NCI-H2107 treated with DMSO at 0.1 percent for 48 hours (cell line): ENCODE data around the gene NAALADL2.

ENCODE experiments used
- DNase-seq: peaks from one replicate; lab custom pipeline; 2025; ENCODE audit not compliant: unreplicated experiment; lab: John Stamatoyannopoulos, UW

Gene NAALADL2

DNA sequence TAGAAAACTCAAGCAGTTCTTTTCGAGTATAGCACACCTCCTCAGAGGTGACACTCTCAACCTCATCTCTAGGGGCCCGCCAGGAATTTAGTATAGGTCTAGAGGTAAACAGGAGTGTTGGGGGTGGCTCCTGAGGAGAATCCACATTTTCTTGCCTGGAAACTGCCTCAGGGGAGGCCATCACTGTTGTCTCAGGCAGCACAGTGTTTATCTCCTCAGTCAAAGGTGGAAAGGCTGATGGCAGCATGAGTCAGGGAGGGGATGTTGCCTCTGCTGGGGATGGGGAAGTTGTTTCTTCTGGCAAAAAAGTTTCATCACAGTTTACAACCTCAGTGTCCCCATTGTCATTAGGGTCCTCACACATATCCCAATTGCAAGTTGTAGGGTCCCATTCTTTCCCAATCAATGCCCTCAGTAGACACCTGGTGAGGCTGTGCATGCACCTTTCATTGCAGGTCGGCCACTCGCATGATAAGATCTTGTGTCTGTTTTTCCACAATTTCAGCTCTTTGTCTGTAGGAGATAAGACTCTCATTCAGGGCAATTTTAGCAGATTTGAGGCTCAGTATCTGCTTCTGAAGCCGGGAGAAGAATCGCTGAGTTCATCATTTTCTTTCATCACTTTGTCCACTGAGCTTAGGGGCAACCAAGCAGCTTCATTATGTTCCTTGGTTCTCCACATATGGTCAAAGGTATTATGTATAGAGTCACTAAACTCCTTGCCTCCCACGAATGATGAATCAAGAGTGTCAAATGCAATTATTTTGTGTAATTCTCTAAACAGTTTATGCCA lies 25.8 kb downstream of the NAALADL2 start:
- DNase-seq: no peak

DNA sequence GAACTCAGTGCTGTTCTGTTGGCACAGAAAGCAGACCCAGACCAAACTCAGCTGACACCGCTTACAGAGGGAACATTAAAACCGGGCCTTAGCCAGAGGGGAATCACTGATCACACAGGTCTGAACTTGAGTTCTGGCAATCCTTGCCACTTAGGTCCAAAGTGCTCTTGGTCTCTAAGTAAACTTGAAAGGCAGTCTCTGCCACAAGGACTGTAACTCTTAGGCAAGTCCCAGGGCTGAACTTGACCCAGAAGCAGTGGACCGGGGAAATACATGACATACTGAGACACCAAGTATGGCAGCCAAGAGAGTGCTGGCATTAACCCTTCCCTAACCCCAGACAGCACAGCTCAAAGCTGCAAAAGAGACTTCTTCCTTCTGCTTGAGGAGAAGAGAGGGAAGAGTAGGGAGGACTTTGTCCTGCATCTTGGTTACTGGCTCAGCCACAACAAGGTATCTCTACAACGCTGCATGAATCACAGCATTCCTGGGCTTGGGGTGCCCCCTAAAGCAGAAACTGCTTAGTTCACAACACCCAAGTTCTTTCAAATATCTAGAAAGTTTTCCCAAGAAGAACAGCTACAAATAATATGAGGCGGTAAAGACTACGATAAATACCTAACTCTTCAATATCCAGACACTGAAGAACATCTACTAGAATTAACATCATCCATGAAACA lies 32.5 kb downstream of the NAALADL2 start:
- DNase-seq: no peak

DNA sequence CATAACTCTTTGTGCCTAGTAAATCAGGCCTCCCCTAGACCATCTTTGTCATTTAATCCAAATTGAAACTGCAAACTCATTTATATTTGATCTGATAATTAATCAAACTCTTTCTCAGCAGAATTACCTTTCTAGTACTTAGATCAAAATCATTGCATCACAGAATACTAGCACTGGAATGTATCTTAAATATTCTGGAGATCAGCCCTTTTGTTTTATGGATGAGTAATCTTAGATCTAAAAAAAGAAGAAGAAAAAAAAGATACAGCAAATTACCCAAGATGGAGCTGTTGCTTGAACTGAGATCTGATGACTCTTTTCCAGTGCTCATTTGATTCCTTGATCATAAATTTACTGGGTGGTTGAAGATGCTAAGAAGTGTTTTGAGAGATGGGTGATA lies 47.9 kb downstream of the NAALADL2 start:
- DNase-seq: no peak

DNA sequence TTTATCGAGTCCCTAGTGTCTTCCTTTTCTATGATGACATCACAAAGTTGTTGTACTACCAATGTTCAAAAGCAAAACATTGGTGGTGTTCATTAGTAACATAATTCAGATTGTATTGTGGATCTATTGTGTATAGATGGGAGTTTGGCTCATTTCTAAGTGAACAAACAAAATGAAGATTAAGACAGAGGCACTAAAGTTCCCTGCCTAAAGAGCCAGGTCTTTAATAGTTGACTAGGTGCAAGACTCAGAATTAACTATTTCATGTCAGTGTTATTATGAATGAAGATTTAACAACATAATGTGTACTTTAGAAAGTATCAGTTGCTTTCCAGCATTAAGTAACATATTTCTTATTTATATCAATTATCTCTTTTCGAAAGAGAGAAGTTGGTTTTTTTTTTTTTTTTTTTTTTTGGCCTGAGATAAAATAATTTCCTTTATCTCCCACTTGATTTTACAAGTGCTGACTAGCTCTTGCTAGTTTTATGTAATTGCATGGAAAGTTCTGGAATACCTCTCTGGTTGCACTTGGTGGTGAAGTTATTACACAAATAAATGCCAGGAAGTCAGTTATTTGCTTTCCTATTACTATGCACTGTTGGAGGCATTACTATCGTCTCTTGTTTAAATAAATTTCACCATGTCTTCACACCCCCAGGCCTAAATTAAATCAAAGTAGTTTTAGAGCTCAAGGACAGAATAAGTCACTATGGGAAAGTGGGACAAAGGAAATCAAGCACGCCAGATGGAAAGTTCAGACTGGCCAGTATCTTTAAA lies 48.7 kb downstream of the NAALADL2 start:
- no peak for DNase-seq

DNA sequence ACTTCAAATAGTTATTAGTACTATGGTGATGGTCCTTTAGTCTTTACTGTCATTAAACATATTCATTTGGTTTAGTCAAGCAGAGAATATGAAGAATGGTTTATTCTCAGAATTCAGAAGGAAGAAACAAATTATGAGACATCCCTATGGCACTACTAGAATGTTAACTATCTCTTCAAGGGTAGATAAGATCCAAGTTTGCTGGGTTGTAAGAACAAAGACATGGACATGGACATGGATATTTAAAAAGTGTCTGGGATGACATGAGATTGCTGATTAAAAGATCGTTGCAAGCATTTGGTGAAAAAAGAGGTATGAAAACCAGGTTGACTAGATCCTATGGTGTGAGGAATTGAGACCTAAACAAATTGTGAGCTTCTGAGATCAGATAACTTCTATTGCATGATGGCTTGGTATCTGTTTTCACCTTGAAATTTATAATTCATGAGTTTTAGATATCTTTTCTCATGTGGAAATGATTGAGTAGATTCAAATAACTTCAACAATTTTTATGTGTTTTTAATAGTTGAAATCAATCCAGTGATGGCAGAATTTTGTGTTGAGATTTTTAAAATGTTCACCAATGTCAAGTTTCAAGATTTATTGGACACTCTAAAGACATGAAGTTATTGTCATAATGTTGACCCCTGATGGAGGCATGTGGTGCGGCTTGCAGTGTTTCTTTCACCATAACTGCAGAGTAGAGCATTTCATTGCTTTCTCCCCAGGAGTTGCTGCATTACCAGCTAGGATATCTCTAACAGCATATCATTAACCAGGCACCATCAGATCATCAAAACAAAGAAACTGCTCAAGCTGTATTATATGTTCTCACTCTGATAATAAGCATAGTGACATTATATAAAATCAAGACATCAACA lies 72.6 kb downstream of the NAALADL2 start:
- DNase-seq: no peak

GRCh38 chr3:174936590-174936989 lies 77.5 kb downstream of the NAALADL2 start:
- no peak for DNase-seq

DNA sequence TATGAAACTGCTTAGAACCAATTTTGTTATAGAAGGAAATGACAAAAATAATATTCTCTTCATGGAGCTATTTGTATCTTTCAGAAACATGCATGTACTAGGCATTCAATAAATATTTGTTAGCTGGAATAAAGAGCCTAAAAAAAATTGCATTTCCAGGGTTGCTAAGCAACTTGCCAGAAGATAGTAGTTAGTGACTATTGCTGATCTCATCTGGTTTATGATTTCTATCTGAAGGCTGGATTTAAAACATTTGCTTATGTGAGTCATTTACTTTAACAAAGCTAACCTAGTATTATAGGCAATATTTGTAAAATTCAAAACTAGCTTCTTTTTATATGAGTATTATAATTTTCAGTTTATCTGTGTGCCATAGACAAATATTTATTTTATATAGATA lies 78.3 kb downstream of the NAALADL2 start:
- no peak for DNase-seq

DNA sequence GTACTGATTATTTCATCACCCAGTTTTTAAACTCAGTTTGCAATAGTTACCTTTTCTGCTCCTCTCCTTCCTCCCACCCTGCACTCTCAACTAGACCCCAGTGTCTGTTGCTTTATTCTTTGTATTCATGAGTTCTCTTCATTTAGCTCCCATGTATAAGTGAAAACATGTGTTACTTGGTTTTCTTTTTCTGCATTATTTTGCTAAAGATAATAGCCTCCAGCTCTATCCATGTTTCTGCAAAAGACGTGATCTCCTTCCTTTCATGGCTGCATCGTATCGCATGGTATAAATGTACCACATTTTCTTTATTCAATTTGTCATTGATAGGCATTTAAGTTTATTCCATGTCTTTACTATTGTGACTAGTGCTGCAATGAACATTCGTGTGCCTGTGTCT lies 79.0 kb downstream of the NAALADL2 start:
- no peak for DNase-seq

- DNase-seq: no peak
Observed at GRCh38 chr3:174940151-174940550, 81.0 kb downstream of the NAALADL2 start.

GRCh38 chr3:174945276-174945675 lies 86.1 kb downstream of the NAALADL2 start:
- no peak for DNase-seq

GRCh38 chr3:174945951-174946350 lies 86.8 kb downstream of the NAALADL2 start:
- no peak for DNase-seq

- DNase-seq: no peak
Observed at GRCh38 chr3:174949523-174949922, 90.4 kb downstream of the NAALADL2 start.

GRCh38 chr3:174951034-174951433 lies 91.9 kb downstream of the NAALADL2 start:
- no peak for DNase-seq

GRCh38 chr3:174951498-174952005 lies 92.4 kb downstream of the NAALADL2 start:
- DNase-seq: no peak

DNA sequence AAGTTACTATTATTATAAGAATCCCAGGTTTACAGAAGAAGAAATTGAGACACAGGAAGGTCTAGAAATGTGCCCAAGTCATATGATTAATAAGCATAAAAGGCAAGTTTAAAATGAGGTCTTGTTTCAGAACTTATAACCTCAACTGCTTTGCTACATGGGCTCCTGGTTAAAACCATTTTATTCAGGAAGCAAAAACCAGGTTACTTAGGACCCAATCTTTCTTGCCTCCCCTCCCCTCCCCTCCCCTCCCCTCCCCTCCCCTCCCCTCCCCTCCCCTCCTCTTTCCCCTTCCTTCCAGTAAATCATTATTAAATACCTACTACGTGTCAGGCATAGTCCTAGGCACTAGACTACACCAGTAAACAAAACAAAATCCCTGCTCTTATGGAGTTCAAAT lies 93.9 kb downstream of the NAALADL2 start:
- DNase-seq: no peak

DNA sequence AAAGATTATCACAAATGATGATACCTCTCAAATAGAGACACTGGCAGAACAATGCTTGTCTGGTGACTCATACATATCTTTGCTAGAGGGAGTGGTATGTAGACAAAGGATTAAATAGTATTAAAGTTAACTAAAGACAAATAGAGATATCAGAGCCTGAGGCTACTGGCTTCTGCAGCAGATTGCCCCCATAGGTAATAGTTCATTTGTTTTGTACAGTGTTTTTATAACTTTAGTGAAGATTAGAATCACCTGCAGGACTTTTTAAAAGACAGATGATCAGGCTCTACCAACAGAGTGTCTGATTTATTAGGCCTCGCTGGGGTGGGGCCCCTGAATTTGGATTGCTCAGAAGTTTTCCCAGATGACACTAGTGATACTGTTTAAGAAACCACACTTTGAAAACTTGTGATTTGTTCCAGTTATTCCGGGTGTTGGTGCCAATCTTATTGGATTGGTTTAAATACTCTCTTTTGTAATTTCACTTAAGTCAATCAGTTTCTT lies 96.4 kb downstream of the NAALADL2 start:
- DNase-seq: no peak

GRCh38 chr3:174957081-174957480 lies 97.9 kb downstream of the NAALADL2 start:
- no peak for DNase-seq

DNA sequence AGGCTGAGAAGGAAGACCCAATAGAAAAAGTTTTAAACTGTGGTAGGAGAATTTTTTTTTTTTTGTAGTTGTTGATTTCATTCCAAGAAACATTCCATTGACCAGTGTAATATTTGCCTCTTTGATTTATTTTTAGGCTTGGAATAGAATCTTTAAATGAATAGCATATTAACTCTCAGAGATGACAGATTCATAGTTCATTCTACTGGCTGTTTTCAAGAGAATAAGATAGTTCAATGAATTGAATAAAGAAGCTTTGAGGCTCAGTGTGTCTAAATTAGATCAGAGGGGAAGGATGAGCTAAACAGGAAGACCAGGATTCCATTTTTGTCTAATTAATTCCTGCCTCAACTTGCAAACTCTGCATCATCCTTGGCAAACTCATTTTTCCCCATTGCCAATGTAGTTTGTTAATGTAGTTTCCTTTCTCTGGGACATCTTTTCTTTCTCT lies 98.4 kb downstream of the NAALADL2 start:
- no peak for DNase-seq

- DNase-seq: no peak
Observed at GRCh38 chr3:174958671-174959328, 99.7 kb downstream of the NAALADL2 start.

GRCh38 chr3:174959556-174960065 lies 100.5 kb downstream of the NAALADL2 start:
- no peak for DNase-seq
